Renal cortex interstitium (tissue), 11 donors: ENCODE data around the gene PSMB11. TPM values are rescaled to one million over a fixed set of nuclear protein-coding genes. Genes with fewer than 3 reads are reported as not detected.

Experiments
- DNase-seq, 11 donors: peaks; one replicate each; pipeline ENCODE4 v3.0.0-alpha.2; 2013; ENCODE audit warnings: low read depth in 9 of 11, low spot score in 4 of 11; ENCODE audit errors: extremely low read depth in 1 of 11
- polyA plus RNA-seq, 3 donors: library from polyadenylated mRNA; unstranded; fragments of 120-200 nt; gene quantifications; one replicate each; pipeline ENCODE4 v1.2.1, GENCODE V29; 2013; ENCODE audit not compliant: insufficient read length in 3 of 3

Gene PSMB11
- polyA plus RNA-seq, 3 donors = not detected

DNA sequence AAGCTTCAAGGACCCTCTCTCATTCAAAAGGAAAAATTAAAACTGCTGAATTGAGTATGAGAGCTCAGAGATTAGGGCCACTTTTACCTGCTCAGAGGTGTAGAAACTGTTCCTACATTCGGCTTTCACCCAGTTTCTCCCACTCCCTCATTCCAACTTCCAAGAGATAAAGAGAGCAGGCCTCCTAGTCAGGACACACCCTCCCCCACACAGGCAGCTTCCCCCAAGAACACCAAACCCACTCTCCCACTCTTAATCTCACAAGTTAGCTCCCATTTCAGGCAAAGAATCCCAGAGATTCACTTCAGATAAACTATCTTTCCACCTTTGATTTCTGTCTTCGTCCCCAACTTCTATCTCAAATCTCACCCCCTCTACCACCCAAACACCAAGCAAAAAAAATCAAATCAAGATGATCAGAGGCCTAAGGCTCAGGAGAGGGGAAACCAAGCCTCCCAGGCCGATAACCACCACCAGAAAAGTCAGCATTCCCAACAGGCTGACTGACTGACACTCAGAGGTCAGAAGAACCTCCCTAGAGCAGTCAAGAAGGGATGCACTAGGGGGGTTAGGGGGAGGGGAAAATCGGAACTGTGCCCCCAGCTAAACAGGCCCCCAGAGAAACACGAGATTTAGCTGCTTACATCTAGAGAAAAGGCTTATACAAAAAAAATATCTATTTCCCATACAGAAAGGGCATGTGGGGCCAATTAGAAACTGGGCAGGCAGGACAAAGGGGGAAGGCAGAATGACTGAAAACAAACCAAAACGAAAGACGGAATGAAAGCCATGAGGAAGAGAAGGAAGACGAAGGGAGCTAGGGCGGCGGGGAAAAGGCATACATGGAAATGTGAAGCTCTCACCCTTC lies 28.5 kb downstream of the PSMB11 start:
- DNase-seq = no peak

DNA sequence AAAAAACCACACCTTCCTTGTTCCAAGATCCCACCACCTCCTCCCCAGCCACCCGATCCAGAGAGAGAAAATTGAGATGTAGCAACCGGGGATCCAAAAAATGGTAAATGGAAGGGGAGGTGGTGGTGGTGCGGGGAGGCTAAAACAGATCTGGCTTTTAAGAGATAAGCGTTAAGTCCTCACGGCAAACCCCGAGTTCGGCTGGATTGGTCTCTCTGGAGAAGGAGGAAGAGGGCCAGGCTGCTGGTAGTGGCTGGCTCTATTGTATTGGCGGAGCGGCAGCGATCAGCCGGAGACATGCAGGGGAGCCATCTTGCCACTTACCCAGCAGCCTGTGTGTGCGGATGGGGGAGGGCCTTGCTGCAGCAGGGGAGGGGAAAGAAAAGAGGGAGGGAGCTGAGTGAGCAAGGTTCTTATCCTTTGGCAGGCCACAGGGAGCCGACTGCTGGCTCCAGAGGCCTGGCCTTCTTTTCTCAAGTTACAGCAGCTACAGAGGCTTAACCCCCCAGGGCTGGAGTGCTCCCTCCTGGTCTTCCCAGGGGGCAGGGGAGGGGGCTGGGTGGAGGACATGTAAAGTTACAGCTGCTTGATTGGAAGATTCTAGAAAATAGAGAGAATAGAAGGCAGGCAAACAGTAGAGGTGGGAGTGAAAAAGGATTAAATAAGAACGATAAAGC lies 29.4 kb downstream of the PSMB11 start:
- peak in 9 of 11 donors; percentile 73 to 90 (median 84) for DNase-seq

DNA sequence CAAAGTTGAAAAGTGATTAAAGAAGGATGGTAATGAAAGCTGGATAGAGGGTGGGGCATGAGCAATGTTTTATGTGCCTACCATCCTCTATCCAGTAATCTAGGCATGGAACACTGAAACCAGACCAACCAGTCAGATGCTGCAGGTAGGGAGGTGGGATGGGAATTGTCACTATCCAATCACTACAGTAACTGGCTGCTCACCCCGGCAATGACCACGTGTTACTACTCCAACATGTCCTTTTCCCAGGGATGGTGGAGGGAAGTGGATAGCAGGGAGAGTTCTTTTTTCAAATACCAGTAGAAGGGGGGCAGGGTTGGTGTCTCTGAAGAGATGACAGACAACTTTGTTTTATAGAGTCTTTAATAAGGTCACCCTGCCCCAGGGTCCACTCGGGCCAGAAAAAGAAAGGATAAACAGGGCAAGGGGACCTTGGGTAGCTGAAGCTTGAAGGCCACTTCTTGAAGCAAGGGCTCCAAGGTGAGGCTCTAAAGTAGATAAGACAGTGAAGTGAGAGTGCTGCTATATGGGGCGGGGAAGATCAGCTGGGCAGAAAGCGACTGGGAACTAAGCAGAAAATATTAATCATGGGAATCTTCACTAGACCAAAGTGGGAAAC lies 30.0 kb downstream of the PSMB11 start:
- no peak for DNase-seq

DNA sequence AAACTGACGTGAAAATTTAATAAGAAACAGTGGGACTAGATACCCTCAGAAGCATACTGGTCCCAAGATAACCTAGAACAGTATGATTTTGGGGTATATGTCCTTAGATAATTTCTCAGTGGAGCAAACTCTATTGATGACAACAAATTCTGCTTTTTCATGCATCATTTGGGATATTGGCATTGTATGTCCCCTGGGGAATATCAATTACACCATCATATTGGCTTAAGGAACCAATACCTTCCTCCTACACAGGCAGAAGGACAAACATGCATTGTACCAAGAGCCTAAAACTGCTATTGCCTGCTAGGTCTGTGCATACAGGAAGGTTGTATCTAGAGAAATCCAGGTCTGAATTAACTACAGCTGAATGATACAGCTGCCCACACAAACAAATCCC lies 32.9 kb downstream of the PSMB11 start:
- no peak for DNase-seq

DNA sequence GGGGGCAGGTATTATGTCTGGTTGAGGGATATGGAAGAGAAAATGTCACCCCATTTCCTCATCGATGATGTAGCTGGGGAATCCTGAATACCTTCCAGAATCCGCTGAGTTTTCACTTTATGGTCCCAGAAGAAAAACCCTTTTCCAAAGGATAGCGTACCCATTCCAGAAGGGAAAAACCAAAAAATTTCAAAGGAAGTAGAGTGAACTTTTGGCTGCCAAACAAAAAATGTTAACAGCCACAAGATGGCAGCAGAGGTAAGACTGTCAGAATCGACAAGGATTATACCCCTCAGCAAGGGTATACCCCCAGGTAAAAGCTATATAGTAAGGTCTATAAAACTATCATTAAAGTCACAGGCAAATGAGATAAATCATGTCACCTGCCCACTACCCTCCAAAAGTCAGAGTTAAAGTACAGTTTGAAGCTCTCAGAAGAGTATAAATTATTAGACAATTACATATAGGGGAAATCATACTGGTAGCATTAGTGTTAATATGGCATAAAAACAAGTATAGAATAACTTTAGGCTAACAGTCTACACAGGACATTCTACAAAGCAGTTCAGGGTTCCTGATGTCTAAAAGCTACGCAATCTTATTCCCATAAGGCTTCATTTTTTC lies 34.9 kb downstream of the PSMB11 start:
- no peak for DNase-seq

DNA sequence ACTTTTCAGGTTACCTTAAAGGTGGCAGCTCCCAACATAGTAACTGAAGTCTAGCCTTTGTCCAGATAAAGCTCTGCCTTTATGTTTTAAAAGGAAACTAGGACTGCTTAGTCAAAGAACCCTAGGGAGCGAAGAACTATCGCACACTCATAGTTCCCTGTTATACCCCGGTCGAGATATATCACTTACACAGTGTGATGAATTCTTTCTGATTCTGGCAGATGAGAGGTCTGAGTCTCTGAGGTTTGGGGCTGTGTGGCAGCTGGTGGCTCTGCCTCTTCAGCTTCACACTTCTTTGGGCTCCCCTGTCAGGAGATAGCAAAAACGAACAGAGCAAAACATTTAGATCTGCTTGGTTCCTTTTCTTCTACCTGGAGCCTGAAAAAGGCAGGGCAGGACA lies 36.0 kb downstream of the PSMB11 start:
- DNase-seq = no peak

DNA sequence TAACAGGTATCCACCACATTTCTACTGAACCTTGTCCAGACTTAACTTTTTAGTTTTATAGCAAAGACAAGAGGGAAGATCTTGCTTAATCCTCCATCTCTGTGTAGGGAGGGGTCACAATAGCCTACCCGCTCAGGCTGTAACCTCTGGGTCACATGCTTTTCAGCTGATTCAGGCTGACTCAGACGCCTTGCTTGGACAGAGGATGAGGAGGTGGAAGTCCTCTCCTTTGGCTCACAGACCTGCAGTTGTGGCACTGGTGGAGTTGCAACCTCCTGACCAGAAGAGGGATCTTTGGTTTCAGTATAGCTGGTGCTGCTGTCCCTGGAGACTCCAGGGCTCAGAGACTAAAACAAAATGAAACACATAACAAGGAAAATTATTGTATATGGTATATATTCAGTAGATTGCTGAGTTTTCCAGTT lies 36.7 kb downstream of the PSMB11 start:
- no peak for DNase-seq

DNA sequence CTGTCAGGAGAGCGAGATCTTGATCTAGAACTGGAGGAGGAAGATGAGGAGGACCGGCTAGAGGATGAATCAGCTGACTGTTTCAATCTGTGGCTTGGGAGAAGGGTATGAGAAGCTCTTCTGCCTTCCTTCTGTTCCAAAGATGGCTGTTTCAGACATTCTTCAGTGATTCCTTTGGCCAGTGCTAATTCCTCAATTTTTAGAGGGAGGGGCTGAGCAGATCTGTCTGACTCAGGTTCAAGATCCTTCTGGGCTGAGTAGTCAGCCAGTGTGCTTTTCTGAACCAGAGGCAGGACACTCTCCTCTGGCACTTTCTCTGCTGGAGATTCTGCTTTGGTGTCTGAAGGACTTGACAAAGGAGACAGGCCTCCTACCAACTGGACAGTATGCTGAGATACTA lies 37.7 kb downstream of the PSMB11 start:
- no peak for DNase-seq

DNA sequence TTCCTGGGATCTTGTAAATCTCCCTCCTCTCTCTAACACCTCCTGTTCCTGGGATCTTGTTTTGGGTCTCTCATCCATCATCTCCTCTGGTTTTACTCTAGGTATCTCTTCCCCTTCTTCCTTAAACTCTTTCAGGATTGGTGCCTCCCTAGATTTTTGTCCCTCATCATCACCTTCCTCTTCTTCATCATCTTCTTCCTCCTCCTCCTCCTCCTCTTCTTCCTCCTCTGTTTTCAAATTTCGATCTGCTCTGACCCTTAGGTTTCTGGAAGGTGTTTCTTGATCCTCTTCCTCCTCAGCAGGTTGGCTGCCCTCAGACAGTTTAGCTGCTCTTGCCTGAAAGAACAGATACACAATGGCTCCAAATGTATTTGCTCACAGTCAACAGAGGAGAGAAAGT lies 38.5 kb downstream of the PSMB11 start:
- no peak for DNase-seq

DNA sequence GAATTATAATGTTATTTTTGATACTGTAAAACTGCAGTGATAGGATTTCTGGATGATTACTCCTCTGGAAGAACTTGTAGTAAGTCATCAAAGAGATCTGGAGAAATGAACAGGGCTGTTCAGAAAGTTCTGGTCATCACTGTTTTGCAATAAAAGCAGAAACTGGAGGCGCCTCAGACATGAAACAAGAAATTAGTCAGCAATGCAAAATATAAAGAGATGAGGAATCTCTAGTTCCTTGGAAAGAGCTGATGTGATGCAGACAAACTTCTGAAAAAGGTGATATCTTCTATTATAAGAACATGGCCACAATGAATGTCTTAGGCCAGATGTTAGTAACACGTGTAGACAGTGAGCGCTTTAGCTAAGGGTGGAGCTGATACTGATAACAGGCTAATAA lies 43.4 kb downstream of the PSMB11 start:
- no peak for DNase-seq

DNA sequence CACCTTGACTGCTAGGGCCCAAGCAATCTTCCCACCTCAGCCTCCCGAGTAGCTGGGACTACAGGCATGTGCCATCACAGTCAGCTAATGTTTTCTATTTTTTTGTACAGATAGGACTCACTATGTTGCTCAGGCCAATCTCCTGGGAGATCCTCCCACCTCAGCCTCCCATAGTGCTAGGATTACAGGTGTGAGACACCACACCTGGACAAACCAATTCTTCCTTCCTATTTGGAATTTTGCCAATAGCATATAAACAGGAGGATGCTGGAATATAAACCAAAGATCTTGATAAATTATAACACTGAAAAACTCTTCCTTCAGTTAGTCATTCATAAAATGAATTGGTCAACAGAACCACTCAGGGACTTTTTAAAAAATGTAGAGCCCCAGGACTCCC lies 44.6 kb downstream of the PSMB11 start:
- DNase-seq = no peak

DNA sequence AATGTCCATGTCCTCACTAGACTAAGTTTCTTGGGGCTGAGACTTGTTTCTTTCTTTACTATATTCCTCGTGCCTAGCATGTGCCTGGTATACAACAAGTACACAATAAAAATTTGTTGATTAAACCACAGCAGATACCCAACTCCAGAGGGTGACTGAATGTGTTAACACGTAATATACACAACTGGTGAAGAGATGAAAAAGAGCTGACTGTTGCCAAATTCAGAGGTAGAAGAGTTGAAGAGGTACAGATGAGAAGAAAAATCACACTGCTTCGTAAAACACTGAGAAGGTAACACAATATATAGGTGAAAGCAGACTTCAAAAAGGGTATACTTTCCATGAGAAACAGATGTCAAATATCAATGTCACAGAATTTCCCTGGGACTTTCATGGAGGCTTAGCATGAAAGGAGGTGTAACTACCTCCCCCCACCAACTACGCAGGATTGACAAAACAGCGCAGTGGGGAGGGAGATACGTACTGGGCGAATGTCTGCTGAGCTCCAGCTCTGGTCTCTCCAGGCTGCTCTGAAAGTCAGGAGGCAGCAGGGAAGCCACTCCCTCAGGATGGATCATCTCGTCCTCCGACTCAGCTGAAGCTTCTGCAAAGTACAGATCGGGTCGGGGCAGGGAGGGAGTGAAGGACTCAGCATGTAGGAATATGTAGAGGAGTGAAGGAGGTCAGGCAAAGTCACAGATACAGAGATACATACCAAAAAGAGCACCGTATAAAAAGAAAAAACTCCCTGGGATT lies 47.7 kb downstream of the PSMB11 start:
- DNase-seq = no peak

DNA sequence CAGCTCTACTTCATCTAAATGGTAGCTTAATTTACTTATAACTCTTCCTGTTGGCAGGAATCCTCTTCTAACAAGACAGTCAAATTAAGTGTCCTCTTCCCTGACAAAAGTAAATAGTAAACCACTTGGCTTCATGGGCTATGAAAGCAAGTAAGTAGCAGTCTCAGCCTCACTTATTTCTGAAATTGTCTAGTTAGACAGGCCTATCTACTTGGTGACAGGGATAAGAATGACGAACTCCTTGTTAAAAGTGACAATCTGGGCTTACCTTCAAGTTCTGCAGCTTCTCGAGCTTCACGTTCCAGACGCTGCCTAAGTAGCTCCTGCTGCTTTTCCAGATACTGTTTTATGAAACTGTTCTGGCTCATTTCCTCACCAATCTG lies 48.2 kb downstream of the PSMB11 start:
- no peak for DNase-seq

DNA sequence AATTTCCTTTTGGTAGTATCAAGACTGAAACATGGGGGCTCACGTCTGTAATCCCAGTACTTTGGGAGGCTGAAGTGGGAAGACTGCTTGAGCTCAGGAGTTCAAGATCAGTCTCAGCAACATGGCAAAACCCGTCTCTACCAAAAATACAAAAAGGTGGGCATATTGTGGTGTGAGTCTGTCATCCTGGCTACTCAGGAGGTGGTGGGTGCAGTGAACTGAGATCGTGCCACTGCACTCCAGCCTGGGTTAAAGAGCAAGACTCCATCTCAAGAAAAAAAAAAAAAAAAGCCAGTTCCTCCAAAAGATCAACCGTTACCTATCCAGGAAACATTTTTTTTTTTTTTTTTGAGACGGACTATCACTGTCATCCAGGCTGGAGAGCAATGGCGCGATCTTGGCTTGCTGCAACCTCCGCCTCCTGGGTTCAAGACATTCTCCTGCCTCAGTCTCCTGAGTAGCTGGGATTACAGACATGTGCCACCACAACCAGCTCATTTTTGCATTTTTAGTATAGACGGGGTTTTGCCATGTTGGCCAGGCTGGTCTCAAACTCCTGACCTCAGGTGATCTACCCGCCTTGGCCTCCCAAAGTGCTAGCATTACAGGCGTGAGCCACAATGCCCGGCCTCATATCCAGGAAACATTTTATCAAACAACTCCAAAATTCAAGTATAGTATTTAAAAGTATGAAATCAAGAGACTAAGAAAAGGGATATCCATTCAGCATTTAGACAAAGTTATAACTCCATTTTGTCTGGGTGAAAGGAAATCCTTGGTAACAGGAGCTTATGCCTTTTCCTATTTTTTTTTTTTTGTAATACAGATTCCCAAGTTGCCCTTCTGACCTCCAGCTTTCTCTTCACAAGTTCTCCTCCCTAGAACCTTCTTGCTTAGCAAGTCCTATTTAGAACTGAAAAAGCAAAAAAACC lies 49.5 kb downstream of the PSMB11 start:
- no peak for DNase-seq

DNA sequence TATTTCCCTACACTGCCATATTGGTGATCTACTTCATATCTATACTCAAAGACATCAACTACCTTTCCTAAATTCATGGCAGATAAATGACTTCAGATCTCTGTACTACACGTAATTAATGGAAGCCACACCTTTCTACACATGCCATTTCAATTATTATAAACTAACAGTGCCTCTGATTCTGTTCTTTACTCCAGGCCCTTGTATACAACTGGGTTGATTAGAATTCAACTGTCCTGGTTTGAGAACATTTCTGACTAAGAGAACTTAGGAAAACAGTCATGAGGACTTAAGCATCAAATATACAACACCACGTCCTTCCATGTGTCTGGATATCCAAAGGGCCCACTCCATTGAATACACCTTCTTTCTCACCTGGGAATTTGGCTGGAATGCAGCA lies 51.1 kb downstream of the PSMB11 start:
- DNase-seq = no peak

DNA sequence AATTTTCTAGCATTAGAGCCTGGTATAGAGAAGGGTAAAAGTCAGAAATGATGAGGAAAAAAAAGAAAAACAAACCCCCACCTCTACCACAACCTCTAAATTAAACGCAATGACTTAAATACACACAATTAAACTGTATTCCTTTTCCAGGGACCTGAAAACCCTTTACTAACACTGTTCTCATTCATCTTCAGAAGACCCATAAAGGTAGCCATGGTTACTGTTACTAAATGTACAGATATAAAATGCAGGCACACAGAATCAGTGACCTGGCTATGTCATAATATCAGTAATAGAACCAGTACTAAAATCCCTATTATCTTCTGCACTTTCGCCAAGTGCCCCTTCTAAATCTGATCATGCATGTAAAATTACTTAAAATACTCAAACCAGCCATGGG lies 51.5 kb downstream of the PSMB11 start:
- no peak for DNase-seq
